Esophagus (tissue), 2 donors: ENCODE results near the gene RAD51B. TPM values are rescaled to one million over a fixed set of nuclear protein-coding genes. Genes with fewer than 3 reads are reported as not detected.

Experiments used
- H3K27ac ChIP-seq, 2 donors: one replicate each; pipeline ENCODE4 v1.5.1; 2013; ENCODE audit warnings: low read depth in 2 of 2, mild to moderate bottlenecking in 2 of 2, inconsistent platforms in 1 of 2, low read length in 1 of 2, moderate library complexity in 1 of 2
- H3K27me3 ChIP-seq, 2 donors: one replicate each; pipeline ENCODE4 v1.6.1; 2013; ENCODE audit warnings: low read length in 2 of 2, control low read depth in 1 of 2, mild to moderate bottlenecking in 1 of 2; ENCODE audit not compliant: insufficient read depth in 2 of 2, control insufficient read depth in 1 of 2
- H3K36me3 ChIP-seq, 2 donors: one replicate each; pipeline ENCODE4 v1.6.1; 2013; ENCODE audit warnings: low read length in 1 of 2; ENCODE audit not compliant: control insufficient read depth in 2 of 2, insufficient read depth in 2 of 2
- H3K4me1 ChIP-seq, 2 donors: one replicate each; pipeline ENCODE4 v1.6.1; 2013; ENCODE audit warnings: low read length in 1 of 2; ENCODE audit not compliant: control insufficient read depth in 2 of 2, insufficient read depth in 2 of 2
- H3K4me3 ChIP-seq, 2 donors: one replicate each; pipeline ENCODE4 v1.5.1; 2013; ENCODE audit warnings: low read length in 2 of 2, mild to moderate bottlenecking in 2 of 2, low read depth in 1 of 2, moderate library complexity in 1 of 2
- H3K9me3 ChIP-seq, 2 donors: one replicate each; pipeline ENCODE4 v1.6.1; 2013; ENCODE audit warnings: mild to moderate bottlenecking in 2 of 2, low read depth in 1 of 2, low read length in 1 of 2, moderate library complexity in 1 of 2; ENCODE audit not compliant: control insufficient read depth in 2 of 2, insufficient read depth in 1 of 2
- WGBS, 2 donors: extraction: QIAGEN DNeasy Blood & Tissue Kit; methylation state at CpG; one replicate each; pipeline ENCODE4 v1.1.7; 2013; 5-methylcytosine and 5-hydroxymethylcytosine counted together
- polyA plus RNA-seq, 2 donors: library from polyadenylated mRNA; stranded (reverse); fragments of 200-250 nt; gene quantifications; one replicate each; pipeline ENCODE4 v1.2.3, GENCODE V29; 2013
- donor health status: healthy with polysubstance abuse.
- donor health status: Bipolar disorder and iron deficiency.

RAD51B gene
- polyA plus RNA-seq, 2 donors: 3.2 to 4.0 TPM

GRCh38 chr14:68724914-68725313 lies 905.3 kb downstream of the RAD51B start:
- Histone ChIP-seq H3K4me3 (no peak overlapping the region), H3K9me3 (peaks cover 0 to 2% of the 10 kb centered on the region in 2 donors), H3K27ac (no peak overlapping the region), H3K4me1 (no peaks in the 10 kb centered on the region), H3K27me3 (no peaks in the 10 kb centered on the region), H3K36me3 (no peaks in the 10 kb centered on the region)
- WGBS, 2 donors: 96 to 97% methylated on average over 3 of the region's 3 CpGs

GRCh38 chr14:68726093-68726695 lies 906.6 kb downstream of the RAD51B start:
- H3K9me3 ChIP-seq: no peaks in the 10 kb centered on the region
- H3K27me3 ChIP-seq: no peaks in the 10 kb centered on the region
- no peak overlapping the region for H3K27ac ChIP-seq
- WGBS, 2 donors: 97 to 98% methylated on average over 5 of the region's 5 CpGs
- no peaks in the 10 kb centered on the region for H3K36me3 ChIP-seq
- no peaks in the 10 kb centered on the region for H3K4me1 ChIP-seq
- H3K4me3 ChIP-seq: no peak overlapping the region

- Histone ChIP-seq H3K4me1 (no peaks in the 10 kb centered on the region), H3K4me3 (no peak overlapping the region), H3K27ac (no peak overlapping the region), H3K27me3 (no peaks in the 10 kb centered on the region), H3K9me3 (no peaks in the 10 kb centered on the region), H3K36me3 (no peaks in the 10 kb centered on the region)
- WGBS, 2 donors: 69 to 75% methylated on average over 5 of the region's 5 CpGs
These were observed 907.9 kb downstream of the RAD51B start for GRCh38 chr14:68727315-68728047.

DNA sequence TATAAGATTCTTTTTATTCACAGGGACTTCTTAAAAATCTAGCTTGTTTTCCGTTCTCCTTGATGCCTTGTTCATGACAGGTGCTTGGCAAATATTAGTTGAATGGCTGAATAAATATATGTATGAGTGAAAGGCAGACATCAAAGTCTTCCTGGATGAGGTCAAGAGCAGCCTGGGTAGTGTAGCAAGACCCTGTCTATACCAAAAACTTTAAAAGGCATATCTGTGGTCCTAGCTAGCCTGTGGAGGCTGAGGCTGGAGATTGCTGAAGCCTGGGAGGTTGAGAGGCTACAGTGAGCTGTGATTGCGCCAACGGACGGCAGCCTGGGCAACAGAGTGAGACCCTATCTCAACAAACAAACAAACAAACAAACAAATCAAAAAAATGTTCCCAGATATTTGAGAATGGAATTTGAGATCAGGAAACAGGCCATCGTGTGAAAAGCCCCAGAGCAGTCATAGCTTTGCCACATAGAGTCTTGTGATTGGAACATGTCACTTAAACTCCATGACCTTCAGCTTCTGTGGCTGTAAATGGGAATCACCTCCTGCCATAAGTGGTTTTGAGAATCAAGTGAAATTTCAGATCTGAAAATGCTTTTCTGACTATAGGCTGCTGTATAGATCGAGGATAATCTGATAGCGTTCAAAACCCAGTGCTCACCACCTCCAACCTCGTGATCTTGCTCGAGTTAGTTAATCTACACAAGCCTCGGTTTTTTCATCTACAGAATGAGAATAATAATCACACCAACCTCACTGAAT lies 908.9 kb downstream of the RAD51B start:
- Histone ChIP-seq H3K27me3 (no peaks in the 10 kb centered on the region), H3K4me3 (no peak overlapping the region), H3K36me3 (no peaks in the 10 kb centered on the region), H3K9me3 (no peaks in the 10 kb centered on the region), H3K27ac (peak overlapping the region in 1 of 2 donors; percentile 15), H3K4me1 (peaks cover 0 to 3% of the 10 kb centered on the region in 2 donors)
- WGBS, 2 donors: 80 to 90% methylated on average over 10 of the region's 10 CpGs

DNA sequence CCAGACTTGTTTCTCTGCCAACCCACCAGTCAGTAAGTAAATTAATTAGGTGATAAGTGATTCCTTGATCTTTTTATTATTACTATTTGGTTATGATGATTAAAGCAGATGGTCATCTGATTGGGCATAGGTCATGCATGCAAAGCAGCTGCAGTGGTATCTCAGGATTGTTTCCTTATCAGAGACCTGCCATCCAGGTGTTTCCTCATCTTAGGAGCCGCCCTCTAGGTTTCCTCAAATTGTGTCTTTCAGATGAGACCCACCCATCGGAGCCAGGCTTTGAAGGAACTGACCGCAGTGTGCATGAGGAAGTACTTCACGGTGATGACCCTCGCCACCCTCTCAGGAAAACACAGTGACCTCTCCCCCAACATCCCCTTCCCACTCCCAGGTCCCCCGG lies 910.0 kb downstream of the RAD51B start:
- Histone ChIP-seq H3K9me3 (no peaks in the 10 kb centered on the region), H3K36me3 (no peaks in the 10 kb centered on the region), H3K4me1 (peaks cover 0 to 3% of the 10 kb centered on the region in 2 donors), H3K4me3 (no peak overlapping the region), H3K27me3 (no peaks in the 10 kb centered on the region), H3K27ac (no peak overlapping the region)
- 72 to 82% methylated on average over 6 of the region's 6 CpGs for WGBS, 2 donors

GRCh38 chr14:68730348-68730747 lies 910.8 kb downstream of the RAD51B start:
- 89 to 92% methylated on average over 3 of the region's 3 CpGs for WGBS, 2 donors
- no peak overlapping the region for H3K27ac ChIP-seq
- no peaks in the 10 kb centered on the region for H3K36me3 ChIP-seq
- H3K27me3 ChIP-seq: no peaks in the 10 kb centered on the region
- no peaks in the 10 kb centered on the region for H3K9me3 ChIP-seq
- no peak overlapping the region for H3K4me3 ChIP-seq
- peaks cover 0 to 6% of the 10 kb centered on the region in 2 donors for H3K4me1 ChIP-seq

GRCh38 chr14:68730811-68731425 lies 911.3 kb downstream of the RAD51B start:
- Histone ChIP-seq H3K27ac (no peak overlapping the region), H3K36me3 (no peaks in the 10 kb centered on the region), H3K27me3 (no peaks in the 10 kb centered on the region), H3K4me3 (no peak overlapping the region), H3K4me1 (peaks cover 0 to 6% of the 10 kb centered on the region in 2 donors), H3K9me3 (no peaks in the 10 kb centered on the region)
- 66 to 67% methylated on average over 7 to 8 of the region's 8 CpGs for WGBS, 2 donors

GRCh38 chr14:68733086-68733914 lies 913.7 kb downstream of the RAD51B start:
- H3K27me3 ChIP-seq: no peaks in the 10 kb centered on the region
- 75 to 85% methylated on average over 12 of the region's 12 CpGs for WGBS, 2 donors
- H3K36me3 ChIP-seq: no peaks in the 10 kb centered on the region
- H3K4me1 ChIP-seq: peaks cover 4 to 6% of the 10 kb centered on the region in 2 donors
- no peaks in the 10 kb centered on the region for H3K9me3 ChIP-seq
- no peak overlapping the region for H3K4me3 ChIP-seq
- H3K27ac ChIP-seq: peak overlapping the region in 1 of 2 donors; percentile 72
